ENCODE data around the gene KIF22. TPM values are rescaled to one million over a fixed set of nuclear protein-coding genes. Genes with fewer than 3 reads are reported as not detected.

Gene KIF22
- total and polyA plus RNA-seq, 9 of the 15 experiments (the other 6 are each of a cell fraction or from before 2014, with no cell fraction given), result 8.7 to 232 (median 131) TPM

GRCh38 chr16:29744541-29745101, 45.9 kb upstream of the KIF22 start:
- no peaks in the 10 kb centered on the region for H3K79me2 ChIP-seq (ENCODE audit: control insufficient read depth, insufficient read depth, low read length)
- no peak overlapping the region for H2AFZ ChIP-seq (ENCODE audit: low read depth, low read length)
- intact Hi-C loops (cut with micrococcal nuclease), result no loop called here
- no peaks in the 10 kb centered on the region for H4K20me1 ChIP-seq (replicated peaks; ENCODE audit: control insufficient read depth, insufficient read depth, low read length)
- in situ Hi-C loops (cut with MboI), result no loop called here
- TF ChIP-seq SRSF9 (IDR thresholded peaks at IDR 0.05; ENCODE audit: borderline replicate concordance, low read depth, low read length), result no peak
- TF ChIP-seq BRD4 (IDR thresholded peaks at IDR 0.05), result no peak
- TF ChIP-seq TAF15 (IDR thresholded peaks at IDR 0.05; ENCODE audit: low read depth, low read length), result no peak
- TF ChIP-seq POLR3A (IDR thresholded peaks at IDR 0.05; ENCODE audit: borderline replicate concordance, extremely low read depth, insufficient read depth, insufficient read length), result no peak
- no peak overlapping the region for H3K4me2 ChIP-seq (ENCODE audit: insufficient read depth, low read length)
- no TSS peak for BruUV-seq (replicated peaks)
- WGBS (ENCODE audit: insufficient coverage, low coverage, missing lambda C conversion rate), result 62% methylated on average over 19 of the region's 20 CpGs
- H3K9me3 ChIP-seq (replicated peaks; ENCODE audit: control insufficient read depth, insufficient read depth, low read depth, low read length), result 0 out of 2 replicates have a peak, but pooled peaks cover 2% of the 10 kb centered on the region
- no peak overlapping the region for H3K4me3 ChIP-seq
- no peak for DNase-seq (ENCODE audit: extremely low read depth in 1 of 4, low spot score in 3 of 4)
- H3K9me1 ChIP-seq (ENCODE audit: control insufficient read depth, insufficient read depth, low read length), result no peaks in the 10 kb centered on the region
- H3K27ac ChIP-seq (ENCODE audit: extremely low read depth, low read depth, low read length), result no peak overlapping the region
- H3K9ac ChIP-seq (ENCODE audit: insufficient read depth in 1 of 2, low read depth in 2 of 2, low read length in 2 of 2), result peak overlapping the region in 1 of 2 experiments; percentile 35; a peak in 2 of 4 replicates
- FAIRE-seq, result no peak
- no peaks in the 10 kb centered on the region for H3K27me3 ChIP-seq (ENCODE audit: control insufficient read depth in 2 of 2, insufficient read depth in 2 of 2, low read length in 2 of 2)
- H3K4me1 ChIP-seq (replicated peaks in 1 of 2; ENCODE audit: control insufficient read depth in 2 of 2, insufficient read depth in 2 of 2, low read length in 2 of 2), result peaks cover 0 to 18% of the 10 kb centered on the region in 2 experiments; a peak in 4 of 5 replicates
- ATAC-seq, result no peak
- ChIA-PET CTCF (ENCODE audit: low intra/inter-chr PET ratio) (no interaction called here), POLR2A (no interaction called here)
- no peaks in the 10 kb centered on the region for H3K36me3 ChIP-seq (ENCODE audit: control insufficient read depth, insufficient read depth, low read length)

- H3K4me1 ChIP-seq (replicated peaks in 1 of 2; ENCODE audit: control insufficient read depth in 2 of 2, insufficient read depth in 2 of 2, low read length in 2 of 2), result peaks cover 0 to 18% of the 10 kb centered on the region in 2 experiments; a peak in 4 of 5 replicates
- H3K27ac ChIP-seq (ENCODE audit: extremely low read depth, low read depth, low read length), result no peak overlapping the region
Observed at GRCh38 chr16:29745121-29745852, 45.3 kb upstream of the KIF22 start.

More at GRCh38 chr16:29745121-29745852, 45.3 kb upstream of the KIF22 start:
- POLR2A ChIA-PET, result no interaction called here
- Histone ChIP-seq H3K9me1 (ENCODE audit: control insufficient read depth, insufficient read depth, low read length) (no peaks in the 10 kb centered on the region), H3K4me2 (ENCODE audit: insufficient read depth, low read length) (no peak overlapping the region), H3K9me3 (replicated peaks; ENCODE audit: control insufficient read depth, insufficient read depth, low read depth, low read length) (0 out of 2 replicates have a peak, but pooled peaks cover 2% of the 10 kb centered on the region), H3K4me3 (no peak overlapping the region), H4K20me1 (replicated peaks; ENCODE audit: control insufficient read depth, insufficient read depth, low read length) (no peaks in the 10 kb centered on the region), H3K27me3 (ENCODE audit: control insufficient read depth in 2 of 2, insufficient read depth in 2 of 2, low read length in 2 of 2) (no peaks in the 10 kb centered on the region), H3K36me3 (ENCODE audit: control insufficient read depth, insufficient read depth, low read length) (no peaks in the 10 kb centered on the region), H3K9ac (ENCODE audit: insufficient read depth in 1 of 2, low read depth in 2 of 2, low read length in 2 of 2) (peak overlapping the region in 1 of 2 experiments; percentile 35; a peak in 1 of 4 replicates), H2AFZ (ENCODE audit: low read depth, low read length) (no peak overlapping the region), H3K79me2 (ENCODE audit: control insufficient read depth, insufficient read depth, low read length) (no peaks in the 10 kb centered on the region)
- FAIRE-seq, result no peak
- no TSS peak for BruUV-seq (replicated peaks)
- 33% methylated on average over 16 of the region's 16 CpGs for WGBS (ENCODE audit: insufficient coverage, low coverage, missing lambda C conversion rate)
- intact Hi-C loops (cut with micrococcal nuclease) (no loop called here), in situ Hi-C loops (cut with MboI) (no loop called here)
- no peak for TF ChIP-seq ZNF696 (CRISPR knock-in tag; conservative IDR thresholded peaks at IDR 0.05)
- peak; percentile 38 for TF ChIP-seq ZNF121 (CRISPR knock-in tag; conservative IDR thresholded peaks at IDR 0.05)
- CTCF ChIA-PET (ENCODE audit: low intra/inter-chr PET ratio), result no interaction called here
- DNase-seq (ENCODE audit: extremely low read depth in 1 of 4, low spot score in 3 of 4), result no peak
- no peak for ATAC-seq

Measured in K562 (cell line).